Epithelial cell of prostate (primary cell): ENCODE measurements around the gene ART5.

Experiments used
- DNase-seq: peaks from one replicate; pipeline ENCODE4 v3.0.0-alpha.2; 2011; ENCODE audit warnings: low read depth, low spot score
- H3K27ac ChIP-seq: fragments of 450-650 bp; 2 replicates; pipeline ENCODE4 v1.5.1; 2017; ENCODE audit warnings: mild to moderate bottlenecking

Gene ART5, protein sequence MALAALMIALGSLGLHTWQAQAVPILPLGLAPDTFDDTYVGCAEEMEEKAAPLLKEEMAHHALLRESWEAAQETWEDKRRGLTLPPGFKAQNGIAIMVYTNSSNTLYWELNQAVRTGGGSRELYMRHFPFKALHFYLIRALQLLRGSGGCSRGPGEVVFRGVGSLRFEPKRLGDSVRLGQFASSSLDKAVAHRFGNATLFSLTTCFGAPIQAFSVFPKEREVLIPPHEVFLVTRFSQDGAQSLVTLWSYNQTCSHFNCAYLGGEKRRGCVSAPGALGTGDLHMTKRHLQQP

DNA sequence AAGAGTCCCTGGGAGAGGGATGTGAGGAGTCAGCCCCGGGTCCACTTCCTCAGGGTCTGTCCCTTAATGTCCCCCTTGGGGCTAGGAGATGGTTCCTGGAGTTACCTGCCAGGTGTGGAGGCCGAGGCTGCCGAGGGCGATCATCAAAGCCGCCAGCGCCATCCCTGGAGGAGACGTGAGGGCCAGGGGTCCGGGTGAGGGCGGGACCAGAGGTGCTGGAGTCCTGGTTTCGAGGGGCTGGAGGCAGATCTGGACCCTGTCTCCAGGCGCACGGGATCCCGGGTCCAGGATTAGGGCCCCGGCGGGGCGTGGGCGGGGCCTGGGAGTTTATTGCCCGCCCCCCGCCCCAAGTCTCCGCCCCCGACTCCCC lies at the start of gene ART5:
Gene ART5, minus strand, starts transcription at position 292 of the 370 bp plus-strand sequence. Its CDS starts 130 bp downstream, at position 162.
- DNase-seq = no peak
- H3K27ac ChIP-seq = no peak within 1 kb of the TSS

DNA sequence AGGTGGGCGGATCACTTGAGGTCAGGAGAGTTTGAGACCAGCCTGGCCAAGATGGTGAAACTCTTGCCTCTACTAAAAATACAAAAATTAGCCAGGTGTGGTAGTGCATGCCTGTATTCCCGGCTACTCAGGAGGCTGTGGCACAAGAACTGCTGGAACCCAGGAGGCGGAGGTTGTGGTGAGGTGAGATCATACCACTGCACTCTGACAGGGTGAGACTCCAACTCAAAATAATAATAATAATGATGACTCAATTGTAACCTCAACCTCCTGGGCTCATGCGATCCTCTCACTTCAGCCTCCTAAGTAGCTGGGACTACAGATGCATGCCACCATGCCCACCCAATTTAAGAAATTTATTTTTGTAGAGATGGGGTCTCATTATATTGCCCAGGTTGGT lies 45.0 kb upstream of the ART5 start:
- DNase-seq = no peak
- H3K27ac ChIP-seq = no peak overlapping the region

DNA sequence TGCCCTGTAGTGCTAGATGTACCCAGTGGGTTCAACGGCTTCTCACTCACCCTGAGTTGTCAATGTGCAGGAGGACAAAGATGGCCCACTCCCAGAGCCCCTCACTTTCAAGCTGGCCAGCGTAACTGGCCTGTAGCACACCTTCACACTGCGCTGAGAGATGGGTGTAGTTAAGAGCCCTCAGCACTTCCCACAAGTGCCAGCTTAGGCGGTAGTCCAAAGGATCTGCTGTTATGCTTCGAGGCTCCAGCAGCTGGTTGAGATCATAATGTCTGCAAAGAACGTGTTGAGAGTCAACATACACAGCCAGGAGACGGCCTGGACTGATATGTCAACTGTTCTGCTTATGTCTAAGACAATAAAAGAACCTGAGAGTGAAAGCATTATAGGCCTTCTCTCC lies 44.1 kb upstream of the ART5 start:
- no peak for DNase-seq
- H3K27ac ChIP-seq = no peak overlapping the region

DNA sequence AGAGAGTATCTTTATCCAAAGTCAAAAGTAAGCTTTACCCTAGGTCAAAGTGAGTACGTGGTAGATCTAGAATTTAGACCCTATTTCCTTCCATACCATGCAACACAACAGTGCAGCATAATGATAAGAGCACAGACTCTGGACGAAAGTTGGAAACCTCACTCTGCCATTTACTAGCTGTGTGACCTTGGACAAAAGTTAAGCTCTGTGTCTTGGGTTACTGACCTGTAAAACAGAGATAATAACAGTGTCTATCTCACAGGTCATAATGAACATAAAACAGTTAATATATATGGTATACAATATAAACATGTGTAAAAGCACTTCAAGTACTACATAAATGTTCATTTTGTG lies 43.0 kb upstream of the ART5 start:
- no peak for DNase-seq
- H3K27ac ChIP-seq = no peak overlapping the region

DNA sequence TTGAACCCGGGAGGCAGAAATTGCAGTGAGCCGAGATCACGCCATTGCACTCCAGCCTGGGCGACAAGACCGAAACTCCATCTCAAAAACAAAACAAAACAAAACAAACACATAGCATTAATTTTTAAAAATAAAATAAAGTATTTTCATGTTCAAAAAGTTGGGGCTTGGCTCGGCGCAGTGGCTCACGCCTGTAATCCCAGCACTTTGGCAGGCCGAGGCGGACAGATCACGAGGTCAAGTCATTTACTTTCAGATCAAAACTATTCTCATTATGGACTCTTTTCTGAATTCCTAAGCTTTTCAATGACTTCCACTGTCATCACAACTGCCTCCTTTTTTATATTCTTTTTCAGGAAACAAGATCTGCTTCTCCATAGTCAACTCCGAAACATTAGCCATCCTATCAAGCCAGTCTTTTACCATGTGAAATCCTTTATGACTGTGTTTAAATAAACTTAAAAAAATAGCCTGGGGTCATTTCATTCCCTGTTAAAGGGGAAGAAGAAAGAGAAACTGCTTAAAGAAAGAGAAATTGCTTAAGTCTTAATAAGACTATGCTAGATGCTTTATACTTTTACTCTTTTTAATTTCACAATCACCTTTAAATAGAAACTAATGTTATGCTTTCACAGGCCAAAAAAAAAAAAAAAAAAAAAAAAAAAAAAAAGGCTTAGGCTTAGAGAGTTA lies 42.5 kb upstream of the ART5 start:
- no peak for DNase-seq
- H3K27ac ChIP-seq = no peak overlapping the region

DNA sequence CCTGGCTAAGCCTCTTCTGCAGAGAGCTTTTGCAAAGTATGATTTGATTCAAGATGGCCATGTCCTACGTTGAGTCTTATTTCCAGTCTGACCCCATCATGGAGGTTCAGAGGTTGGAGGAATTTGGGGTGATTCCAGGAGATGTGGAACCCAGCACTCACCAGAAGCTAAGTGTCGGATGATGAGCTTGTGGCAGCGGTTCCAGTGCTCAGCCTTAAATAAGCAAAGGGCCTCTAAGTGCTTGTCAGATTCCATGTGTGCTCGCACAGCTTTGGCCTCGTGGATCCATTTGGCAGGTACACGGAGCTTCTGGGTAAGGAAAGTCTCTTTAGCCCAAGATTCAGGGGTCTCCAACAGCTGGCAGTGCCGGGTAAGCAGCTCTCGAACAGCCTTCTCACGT lies 41.2 kb upstream of the ART5 start:
- no peak overlapping the region for H3K27ac ChIP-seq
- no peak for DNase-seq

DNA sequence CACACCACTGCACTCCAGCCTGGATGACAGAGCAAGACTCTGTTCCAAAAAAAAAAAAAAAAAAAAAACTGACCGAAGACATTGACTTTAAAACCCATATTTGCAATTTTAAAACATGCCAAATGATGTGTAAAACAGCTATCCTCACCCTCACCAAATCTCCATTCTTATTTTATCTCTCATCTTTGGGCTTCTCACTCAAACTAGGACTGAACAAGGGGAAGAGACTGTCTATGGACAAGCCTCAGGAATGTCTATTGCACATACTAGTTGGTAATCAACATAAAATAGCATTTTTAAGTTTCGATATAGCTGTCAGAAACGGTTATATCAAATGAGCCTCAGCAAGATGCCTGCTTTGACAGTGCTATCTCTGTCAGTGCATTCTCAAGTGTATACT lies 37.3 kb upstream of the ART5 start:
- no peak overlapping the region for H3K27ac ChIP-seq
- no peak for DNase-seq

DNA sequence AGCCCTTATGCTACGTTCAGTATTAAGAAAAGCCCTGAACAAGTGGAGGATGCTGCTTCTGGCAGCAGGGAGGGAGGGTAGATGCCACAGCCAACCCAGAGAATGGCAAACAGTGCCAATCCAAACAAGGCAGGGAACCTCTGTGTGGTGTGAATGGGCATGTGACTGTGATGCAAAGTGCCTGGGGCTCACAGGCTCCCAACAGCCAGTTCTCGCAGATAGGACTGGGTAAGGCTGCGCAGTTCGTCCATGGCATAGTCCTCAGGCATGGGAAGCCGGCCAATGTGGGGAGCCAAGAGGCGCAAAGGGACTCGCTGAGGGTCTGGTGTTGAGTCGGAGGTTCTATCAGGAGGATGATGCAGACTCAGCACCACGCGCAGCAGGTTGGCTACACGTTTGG lies 34.2 kb upstream of the ART5 start:
- DNase-seq = no peak
- H3K27ac ChIP-seq = no peak overlapping the region

DNA sequence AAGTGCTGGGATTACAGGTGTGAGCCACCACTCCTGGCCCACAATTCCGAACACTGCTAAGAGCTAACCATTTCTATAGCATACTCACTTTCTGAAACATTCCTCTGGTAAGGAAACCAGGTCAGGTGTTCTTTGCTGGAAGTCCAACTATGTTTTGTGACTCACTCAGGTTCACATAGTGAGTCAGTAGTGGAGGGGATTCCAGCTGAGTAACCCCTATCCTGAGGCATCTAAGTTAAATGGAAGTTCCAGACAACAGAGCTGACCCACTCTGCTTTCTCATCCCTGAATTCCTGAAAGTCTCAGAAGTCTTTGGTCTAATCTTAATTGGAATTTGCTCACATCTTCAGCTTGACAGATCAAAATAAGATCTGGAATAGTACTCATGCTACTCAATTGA lies 32.4 kb upstream of the ART5 start:
- DNase-seq = peak; percentile 70
- H3K27ac ChIP-seq = peak overlapping the region; percentile 45

DNA sequence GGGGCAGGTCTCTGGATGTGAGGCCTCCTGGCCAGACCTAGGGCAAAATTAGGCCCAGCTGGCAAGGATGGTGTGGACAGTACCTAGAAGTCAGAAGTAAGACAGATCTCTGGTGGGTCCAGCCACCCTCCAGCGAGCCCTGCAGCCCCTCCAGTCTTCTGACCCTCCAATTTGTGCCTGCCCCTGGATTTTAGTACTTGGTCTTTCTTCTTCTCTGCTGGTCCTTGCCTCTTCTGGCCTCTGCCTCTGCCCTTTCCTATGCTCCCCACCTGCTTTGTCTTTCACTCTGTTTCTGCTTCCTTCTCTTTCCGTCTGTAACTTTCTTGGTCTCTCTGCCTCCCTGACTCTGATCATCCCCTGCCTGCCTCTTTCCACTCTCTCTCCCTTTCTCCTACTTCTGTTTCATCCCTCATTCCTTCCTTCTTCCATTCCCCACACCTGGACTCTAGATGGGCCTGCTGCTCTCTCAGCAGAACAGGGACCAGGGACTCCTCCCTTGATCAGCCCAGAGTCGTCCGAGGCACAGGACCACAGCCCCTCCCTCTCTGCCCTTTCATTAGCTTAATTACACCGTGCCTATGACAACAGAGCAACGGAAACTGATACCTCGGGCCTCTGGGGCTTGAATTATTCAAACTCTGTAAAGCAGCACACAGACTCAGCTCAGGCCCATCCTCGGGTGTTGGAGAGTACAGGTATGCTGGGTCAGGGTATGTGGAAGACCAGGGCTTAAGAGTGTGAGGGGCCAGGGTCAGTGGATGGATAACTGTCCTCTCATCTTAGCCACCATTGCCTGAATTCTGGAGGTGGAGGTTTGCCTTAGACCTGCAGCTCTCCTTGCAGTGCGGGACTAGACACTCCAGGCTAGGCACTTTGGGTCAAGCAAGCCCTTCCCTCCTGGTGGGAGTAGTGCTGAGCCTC lies 29.8 kb upstream of the ART5 start, which contains the start of gene CHRNA10:
Gene CHRNA10, minus strand, starts transcription at position 51 of the 921 bp plus-strand sequence. CDS start 72 bp downstream, outside the sequence.
- no peak for DNase-seq
- no peak within 1 kb of the TSS for H3K27ac ChIP-seq

DNA sequence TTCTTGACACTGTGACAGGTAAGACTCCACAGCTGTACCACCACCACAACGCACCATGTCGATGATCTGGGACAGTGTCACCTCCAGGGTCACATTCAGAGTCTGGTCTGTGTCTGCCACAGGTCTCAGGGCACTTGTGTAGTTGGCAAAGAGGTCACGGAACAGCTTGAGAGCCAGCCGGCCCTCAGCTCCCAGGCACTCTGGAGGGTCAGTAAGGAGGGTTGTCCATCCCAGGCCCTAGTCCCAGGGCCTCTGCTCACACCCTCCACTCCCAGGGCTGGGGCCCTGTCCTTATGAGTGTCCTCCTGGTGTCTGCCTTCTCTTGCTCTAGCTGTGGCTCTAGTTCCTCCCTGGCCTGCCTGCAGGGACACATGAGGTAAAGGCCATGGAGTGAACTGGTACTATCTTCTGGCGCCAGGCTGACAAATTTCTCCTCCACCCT lies 28.0 kb upstream of the ART5 start:
- DNase-seq = no peak
- H3K27ac ChIP-seq = no peak overlapping the region

DNA sequence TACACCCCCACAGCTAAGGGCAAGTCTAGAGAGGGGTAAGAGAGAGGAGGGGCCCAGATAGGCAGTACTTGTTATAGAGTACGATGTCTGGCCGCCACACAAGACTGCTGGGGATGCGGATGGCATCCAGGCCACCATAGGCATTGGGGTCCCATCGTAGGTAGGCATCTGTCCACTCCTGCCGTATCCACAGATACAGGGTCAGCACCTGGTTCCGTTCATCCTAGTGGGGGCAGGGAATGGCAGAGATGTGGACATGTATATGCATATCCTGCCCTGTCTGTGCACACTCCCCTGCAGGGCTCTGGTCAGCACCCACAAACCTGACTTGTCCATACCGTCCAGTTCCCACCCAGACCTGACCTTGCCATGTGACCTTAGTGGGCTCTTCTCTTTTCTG lies 27.3 kb upstream of the ART5 start:
- DNase-seq = no peak
- H3K27ac ChIP-seq = no peak overlapping the region

DNA sequence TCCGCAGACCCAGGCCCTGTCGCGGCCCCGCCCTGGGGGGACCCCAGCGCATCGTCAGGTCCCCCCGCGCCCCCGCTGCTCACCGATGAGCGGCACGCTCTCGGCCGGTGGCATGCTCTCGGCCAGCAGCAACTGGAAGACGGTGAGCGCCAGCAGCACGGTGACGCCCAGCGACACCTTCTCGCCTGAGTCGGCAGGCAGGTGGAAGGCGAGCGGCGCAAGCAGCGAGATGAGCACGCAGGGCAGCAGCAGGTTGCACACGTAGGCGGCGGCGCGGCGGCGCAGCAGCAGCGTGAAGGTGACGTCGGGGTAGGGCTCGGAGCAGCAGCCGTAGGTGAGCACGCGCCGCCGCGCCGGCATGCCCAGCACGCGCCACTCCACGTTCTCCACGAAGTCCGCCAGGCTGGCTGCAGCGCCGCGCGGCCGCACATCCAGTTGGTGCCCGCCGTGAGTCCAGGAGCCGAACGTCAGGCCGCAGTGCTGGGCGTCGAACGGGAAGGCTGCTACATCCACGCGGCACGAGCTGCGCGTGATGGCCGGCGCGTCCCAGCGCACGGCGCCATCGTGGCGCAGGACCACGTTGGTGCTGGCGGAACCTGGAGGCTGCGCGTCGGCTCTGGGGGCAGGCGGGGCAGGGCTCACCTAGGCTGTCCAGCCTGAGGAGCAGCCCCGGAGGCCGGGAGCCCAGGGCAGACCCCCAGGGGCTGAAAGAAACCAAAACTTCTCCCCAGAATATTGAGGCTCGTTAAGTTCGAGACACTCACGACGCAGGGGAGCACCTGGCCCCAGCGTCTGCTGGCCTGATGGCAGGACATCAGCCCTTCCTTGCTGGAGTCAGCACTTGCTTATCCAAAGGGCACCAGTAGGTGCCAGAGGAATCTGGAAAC lies 25.6 kb upstream of the ART5 start:
- H3K27ac ChIP-seq = no peak overlapping the region
- DNase-seq = no peak

DNA sequence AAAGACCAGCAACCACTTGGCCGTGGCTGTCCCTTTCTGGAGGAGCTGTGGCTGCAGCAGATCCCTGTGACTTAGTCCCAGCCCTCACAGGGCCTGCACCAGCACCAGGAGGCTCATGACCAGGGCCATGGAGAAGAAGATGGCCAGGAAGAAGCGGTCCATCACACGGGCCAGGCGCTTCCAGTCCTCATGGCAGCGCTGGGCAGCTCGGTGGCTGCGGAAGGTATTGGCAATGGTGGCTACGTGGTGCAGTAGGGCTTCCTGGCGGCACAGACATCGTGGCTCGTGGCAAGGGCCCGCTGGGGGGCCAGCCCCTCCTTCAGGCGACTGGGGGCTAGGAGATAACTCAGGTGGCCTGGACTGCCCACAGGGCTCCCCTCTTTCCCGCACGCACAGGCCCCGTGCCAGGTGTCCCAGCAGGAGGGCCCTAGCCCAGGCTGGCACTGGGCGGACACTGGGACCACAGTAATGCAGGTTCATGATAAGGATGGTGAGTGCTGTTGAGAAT lies 24.3 kb upstream of the ART5 start:
- no peak for DNase-seq
- H3K27ac ChIP-seq = no peak overlapping the region

DNA sequence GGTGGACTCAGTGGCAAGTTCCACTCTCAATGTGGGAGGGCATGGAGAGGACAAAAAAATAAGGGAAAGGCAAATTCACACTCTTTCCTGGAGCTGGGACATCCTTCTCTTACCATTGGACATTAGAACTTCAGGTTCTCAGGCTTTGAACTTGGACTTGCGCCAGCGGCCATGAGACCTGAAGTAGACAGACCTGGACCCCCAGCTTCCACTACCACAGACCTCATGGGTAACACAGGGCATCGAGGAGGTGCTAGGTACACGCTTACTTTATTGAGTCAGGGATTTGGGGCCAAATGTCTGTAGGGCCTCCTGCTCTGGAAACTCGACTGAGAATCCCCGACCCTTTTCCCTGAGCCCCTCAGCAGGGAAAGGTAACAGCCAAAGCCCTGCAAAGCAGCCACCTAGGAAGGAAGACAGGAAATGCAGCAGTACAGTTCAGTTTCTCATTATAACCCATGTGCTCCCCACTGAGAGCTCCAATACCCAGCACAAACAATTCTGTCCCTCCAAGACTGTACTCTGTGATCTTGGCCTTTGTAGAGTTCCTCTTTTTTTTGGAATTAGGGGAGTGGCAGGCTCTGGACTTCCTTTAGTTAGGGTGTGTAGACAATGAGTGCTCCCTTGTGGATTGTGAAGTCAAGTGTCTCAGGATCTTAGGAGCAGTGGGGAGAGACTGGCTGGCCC lies 23.7 kb upstream of the ART5 start:
- DNase-seq = no peak
- no peak overlapping the region for H3K27ac ChIP-seq

DNA sequence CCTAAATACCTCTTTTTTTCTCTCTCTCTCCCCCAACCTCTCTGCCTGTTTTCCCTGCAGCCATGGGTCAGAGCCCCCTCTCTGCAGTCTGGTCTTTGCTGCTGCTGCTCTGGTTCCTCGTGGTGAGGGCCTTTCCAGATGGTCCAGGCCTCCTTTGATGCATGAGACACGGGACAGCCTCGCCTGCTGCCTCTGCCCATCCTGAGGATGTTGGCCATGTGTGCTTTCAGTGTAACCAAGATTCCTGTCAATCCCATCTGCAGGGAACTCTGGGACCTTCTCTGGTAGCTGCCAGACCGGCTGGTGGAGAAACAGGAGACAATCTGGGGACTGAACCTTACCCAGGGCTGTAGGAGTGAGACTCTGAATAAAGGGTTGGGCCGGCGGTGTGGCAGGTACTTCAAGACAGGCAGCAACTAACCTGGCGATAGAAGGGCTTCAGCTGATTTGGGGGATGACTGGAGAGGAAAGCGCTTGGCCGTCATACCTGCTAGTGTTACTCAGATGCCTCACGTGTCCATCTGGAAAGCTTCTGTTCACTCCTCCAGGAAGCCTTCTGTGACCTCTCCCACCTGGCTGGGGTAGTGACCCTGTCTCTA lies 22.3 kb upstream of the ART5 start:
- no peak overlapping the region for H3K27ac ChIP-seq
- DNase-seq = no peak

DNA sequence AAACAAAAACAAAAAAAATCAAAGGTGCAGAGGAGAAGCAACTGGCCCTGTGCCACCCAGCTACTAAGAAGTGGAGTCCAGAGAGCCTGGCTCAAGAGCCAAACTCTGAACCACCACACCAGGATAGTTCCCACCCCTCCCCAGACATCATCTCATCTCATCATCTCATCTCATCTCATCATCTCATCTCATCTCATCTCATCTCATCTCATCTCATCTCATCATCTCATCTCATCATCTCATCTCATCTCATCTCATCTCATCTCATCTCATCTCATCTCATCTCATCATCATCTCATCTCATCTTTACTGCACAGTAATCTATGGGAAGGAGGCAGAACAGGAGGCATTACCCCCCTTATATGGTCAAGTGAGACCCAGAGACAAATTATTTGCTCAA lies 21.1 kb upstream of the ART5 start:
- no peak overlapping the region for H3K27ac ChIP-seq
- no peak for DNase-seq

DNA sequence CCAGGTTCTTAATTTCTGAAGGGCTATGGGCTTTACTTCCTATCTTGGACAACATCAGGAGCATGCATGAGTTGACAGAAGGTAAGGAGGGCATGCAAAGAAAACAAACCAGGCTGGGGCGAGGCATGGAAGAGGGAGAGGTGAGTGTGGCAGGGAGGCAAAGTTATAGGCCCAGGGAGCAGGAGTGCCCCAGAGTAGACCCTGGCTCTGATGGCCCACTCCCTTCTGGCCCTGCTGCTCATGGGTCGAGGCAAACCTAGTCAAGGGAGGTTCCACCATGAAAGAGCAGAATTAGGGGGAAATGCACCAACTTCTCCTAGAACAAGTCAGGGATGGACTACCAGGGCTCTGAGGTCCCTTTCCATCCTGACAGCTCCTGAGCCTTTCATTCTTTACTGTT lies 19.2 kb upstream of the ART5 start:
- DNase-seq = no peak
- no peak overlapping the region for H3K27ac ChIP-seq
